ENCODE results near the gene CISD1. TPM values are rescaled to one million over a fixed set of nuclear protein-coding genes. Genes with fewer than 3 reads are reported as not detected.

Gene CISD1
- total and polyA plus RNA-seq, 2 of the 4 experiments (the other 2 are of a cell fraction) = 28.2 to 34.6 TPM

DNA sequence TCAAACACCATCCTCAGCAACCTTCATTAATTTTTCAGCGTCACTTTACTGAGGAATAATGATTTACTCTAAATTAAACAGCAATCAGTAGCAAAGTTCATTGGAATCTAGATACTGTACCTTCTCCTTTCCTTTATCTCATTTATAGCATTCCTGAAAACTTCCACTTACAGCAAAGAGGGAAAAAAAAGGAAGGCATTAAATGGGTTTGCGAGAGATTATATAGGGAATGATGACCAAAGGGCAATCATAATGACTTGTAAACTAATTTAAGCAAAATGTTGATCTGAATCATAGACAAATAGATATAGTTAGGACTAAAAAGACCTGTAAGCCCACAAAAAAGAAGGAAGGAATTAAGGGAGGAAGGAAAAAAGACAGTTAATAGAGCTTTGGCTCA is 43.3 kb upstream of the CISD1 start:
- H3K56ac ChIP-seq (ENCODE audit: extremely low read depth, insufficient read depth, low read length) = no peak overlapping the region
- H3K4me3 ChIP-seq (ENCODE audit: insufficient read depth, low read depth, low read length) = no peak overlapping the region
- dilution Hi-C loops (cut with HindIII; ENCODE audit: low sequenced_read_pairs, unreplicated experiment) (no loop called here), intact Hi-C loops (cut with micrococcal nuclease) (no loop called here), in situ Hi-C loops (cut with MboI; ENCODE audit: low sequenced_read_pairs) (no loop called here)
- H3K23ac ChIP-seq (ENCODE audit: low read depth, low read length) = no peak overlapping the region
- DNase-seq (no peak), ATAC-seq (ENCODE audit: low read depth) (no peak)
- H3K9ac ChIP-seq (ENCODE audit: low read depth, low read length) = no peak overlapping the region
- H3K4me2 ChIP-seq (ENCODE audit: low read depth, low read length) = no peak overlapping the region
- peaks cover 4% of the 10 kb centered on the region; the same call in 1 of the 2 replicates for H3K36me3 ChIP-seq (ENCODE audit: control insufficient read depth, insufficient read depth, low read length)
- H3K9me1 ChIP-seq (ENCODE audit: insufficient read depth, low read length) = 0 out of 2 replicates have a peak, but pooled peaks cover 4% of the 10 kb centered on the region
- no peak overlapping the region for H3K27ac ChIP-seq (ENCODE audit: insufficient read depth, low read length)
- no peak overlapping the region for H4K5ac ChIP-seq (ENCODE audit: low read depth, low read length)
- no peak overlapping the region for H2BK15ac ChIP-seq (ENCODE audit: low read depth, low read length)
- H3K27me3 ChIP-seq (ENCODE audit: control insufficient read depth, insufficient read depth, low read length) = no peaks in the 10 kb centered on the region
- H2BK120ac ChIP-seq (ENCODE audit: low read depth, low read length) = no peak overlapping the region
- no peak overlapping the region for H3K18ac ChIP-seq (ENCODE audit: low read depth, low read length)
- no peak overlapping the region for H4K91ac ChIP-seq (ENCODE audit: insufficient read depth, low read depth, low read length)
- H3K9me3 ChIP-seq (ENCODE audit: control insufficient read depth, insufficient read depth, low read length) = no peaks in the 10 kb centered on the region
- H4K20me1 ChIP-seq (ENCODE audit: insufficient read depth, low read length) = no peaks in the 10 kb centered on the region
- H2AK5ac ChIP-seq (ENCODE audit: low read depth, low read length) = no peak overlapping the region
- no peak overlapping the region for H2BK20ac ChIP-seq (ENCODE audit: low read depth, low read length)
- no peak overlapping the region for H2BK5ac ChIP-seq (ENCODE audit: low read depth, low read length, poor library complexity, severe bottlenecking)
- POLR2A ChIA-PET (ENCODE audit: unreplicated experiment) = no interaction called here
- H2AFZ ChIP-seq (replicated peaks; ENCODE audit: low read length, poor library complexity) = no peak overlapping the region
- H3K4ac ChIP-seq (ENCODE audit: low read depth, low read length) = no peak overlapping the region
- H2AK9ac ChIP-seq (replicated peaks; ENCODE audit: low read depth, low read length, poor library complexity) = no peak overlapping the region
- no CpG with 5 or more reads among the region's 2 CpGs for WGBS, 2 experiments (ENCODE audit: extremely low coverage in 2 of 2, insufficient read length in 1 of 2)
- BruUV-seq (replicated peaks) = no TSS peak
- no peak overlapping the region for H4K8ac ChIP-seq (ENCODE audit: low read depth in 2 of 2, low read length in 2 of 2)
- no peaks in the 10 kb centered on the region; a peak in 1 of 4 replicates for H3K79me1 ChIP-seq (ENCODE audit: low read depth in 1 of 2, low read length in 2 of 2)
- TF ChIP-seq USF2 (IDR thresholded peaks at IDR 0.05; ENCODE audit: low read depth, low read length) (no peak), RAD21 (IDR thresholded peaks at IDR 0.05; ENCODE audit: low read length) (no peak), CEBPB (IDR thresholded peaks at IDR 0.05; ENCODE audit: low read depth, low read length) (no peak), BHLHE40 (IDR thresholded peaks at IDR 0.05; ENCODE audit: low read depth, low read length) (no peak), POLR2A (IDR thresholded peaks at IDR 0.05; ENCODE audit: low read depth, low read length) (no peak), CHD1 (IDR thresholded peaks at IDR 0.05; ENCODE audit: low read depth, low read length) (no peak), SMC3 (IDR thresholded peaks at IDR 0.05; ENCODE audit: low read depth, low read length) (no peak), MAFK (IDR thresholded peaks at IDR 0.05; ENCODE audit: low read depth, low read length) (no peak), CTCF (conservative IDR thresholded peaks at IDR 0.05; ENCODE audit: low read depth, low read length) (no peak)
- TF ChIP-seq, protein P1, sequence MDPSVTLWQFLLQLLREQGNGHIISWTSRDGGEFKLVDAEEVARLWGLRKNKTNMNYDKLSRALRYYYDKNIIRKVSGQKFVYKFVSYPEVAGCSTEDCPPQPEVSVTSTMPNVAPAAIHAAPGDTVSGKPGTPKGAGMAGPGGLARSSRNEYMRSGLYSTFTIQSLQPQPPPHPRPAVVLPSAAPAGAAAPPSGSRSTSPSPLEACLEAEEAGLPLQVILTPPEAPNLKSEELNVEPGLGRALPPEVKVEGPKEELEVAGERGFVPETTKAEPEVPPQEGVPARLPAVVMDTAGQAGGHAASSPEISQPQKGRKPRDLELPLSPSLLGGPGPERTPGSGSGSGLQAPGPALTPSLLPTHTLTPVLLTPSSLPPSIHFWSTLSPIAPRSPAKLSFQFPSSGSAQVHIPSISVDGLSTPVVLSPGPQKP (IDR thresholded peaks at IDR 0.05; ENCODE audit: borderline replicate concordance, low read depth, low read length) = no peak
- CTCF ChIA-PET = no interaction called here
- no peaks in the 10 kb centered on the region for H3K4me1 ChIP-seq (ENCODE audit: control insufficient read depth, insufficient read depth, low read length)
- H3K14ac ChIP-seq (replicated peaks; ENCODE audit: low read depth, low read length) = no peak overlapping the region
